Measurements from ENCODE around the gene LGR4. TPM values are rescaled to one million over a fixed set of nuclear protein-coding genes. Genes with fewer than 3 reads are reported as not detected.

LGR4 gene
- total and polyA plus RNA-seq, 7 donors = 11.3 to 44.3 (median 29.9) TPM

GRCh38 chr11:27355575-27356104 is 117.0 kb downstream of the LGR4 start:
- no peaks in the 10 kb centered on the region for H3K36me3 ChIP-seq
- no peak overlapping the region for H3K4me3 ChIP-seq
- 38 to 75% methylated on average over 3 of the region's 3 CpGs for WGBS, 2 donors
- H3K27me3 ChIP-seq = no peaks in the 10 kb centered on the region
- intact Hi-C loops (cut with DNase I) = no loop called here
- H3K4me1 ChIP-seq = no peaks in the 10 kb centered on the region
- TF ChIP-seq EP300 (IDR thresholded peaks at IDR 0.05) (no peak), POLR2AphosphoS5 (IDR thresholded peaks at IDR 0.05) (no peak), CTCF (IDR thresholded peaks at IDR 0.05) (no peak), POLR2A (IDR thresholded peaks at IDR 0.05) (no peak)
- no peaks in the 10 kb centered on the region for H3K9me3 ChIP-seq
- no peak overlapping the region for H3K27ac ChIP-seq
- DNase-seq = no peak

GRCh38 chr11:27354359-27354965 is 118.1 kb downstream of the LGR4 start:
- no peak overlapping the region for H3K4me3 ChIP-seq
- no peaks in the 10 kb centered on the region for H3K27me3 ChIP-seq
- no peaks in the 10 kb centered on the region for H3K9me3 ChIP-seq
- DNase-seq = no peak
- intact Hi-C loops (cut with DNase I) = no loop called here
- no peaks in the 10 kb centered on the region for H3K4me1 ChIP-seq
- TF ChIP-seq POLR2AphosphoS5 (IDR thresholded peaks at IDR 0.05) = no peak
- 29 to 63% methylated on average over 5 of the region's 5 CpGs for WGBS, 2 donors
- no peaks in the 10 kb centered on the region for H3K36me3 ChIP-seq
- no peak overlapping the region for H3K27ac ChIP-seq

- Histone ChIP-seq H3K27ac (no peak overlapping the region), H3K4me1 (peaks cover 0 to 2% (median under 1%) of the 10 kb centered on the region in 4 donors), H3K27me3 (no peaks in the 10 kb centered on the region), H3K9me3 (no peaks in the 10 kb centered on the region), H3K4me3 (no peak overlapping the region), H3K36me3 (no peaks in the 10 kb centered on the region)
- TF ChIP-seq CTCF (IDR thresholded peaks at IDR 0.05) (no peak), POLR2A (IDR thresholded peaks at IDR 0.05) (no peak), POLR2AphosphoS5 (IDR thresholded peaks at IDR 0.05) (no peak), EP300 (IDR thresholded peaks at IDR 0.05) (no peak)
- 95% methylated on average over 2 of the region's 2 CpGs for WGBS, 2 donors
- no peak for DNase-seq
- intact Hi-C loops (cut with DNase I) = no loop called here
Measured at GRCh38 chr11:27353593-27354358, 118.8 kb downstream of the LGR4 start.

GRCh38 chr11:27352781-27353180 is 119.8 kb downstream of the LGR4 start:
- Histone ChIP-seq H3K27me3 (no peaks in the 10 kb centered on the region), H3K27ac (no peak overlapping the region), H3K36me3 (no peaks in the 10 kb centered on the region), H3K4me3 (no peak overlapping the region), H3K4me1 (peaks cover 0 to 12% (median 7%) of the 10 kb centered on the region in 4 donors), H3K9me3 (no peaks in the 10 kb centered on the region)
- DNase-seq = no peak
- WGBS, 2 donors = 89 to 94% methylated on average over 2 of the region's 2 CpGs
- intact Hi-C loops (cut with DNase I) = no loop called here
- TF ChIP-seq EP300 (IDR thresholded peaks at IDR 0.05) (no peak), CTCF (IDR thresholded peaks at IDR 0.05) (no peak), POLR2A (IDR thresholded peaks at IDR 0.05) (no peak), POLR2AphosphoS5 (IDR thresholded peaks at IDR 0.05) (no peak)

GRCh38 chr11:27350511-27350910 is 122.1 kb downstream of the LGR4 start:
- no peaks in the 10 kb centered on the region for H3K9me3 ChIP-seq
- H3K4me1 ChIP-seq = peaks cover 0 to 16% (median 8%) of the 10 kb centered on the region in 4 donors
- intact Hi-C loops (cut with DNase I) = no loop called here
- H3K27me3 ChIP-seq = no peaks in the 10 kb centered on the region
- no peak overlapping the region for H3K4me3 ChIP-seq
- TF ChIP-seq POLR2AphosphoS5 (IDR thresholded peaks at IDR 0.05) = no peak
- no peak for TF ChIP-seq CTCF (IDR thresholded peaks at IDR 0.05)
- TF ChIP-seq POLR2A (IDR thresholded peaks at IDR 0.05) = no peak
- no peak for TF ChIP-seq EP300 (IDR thresholded peaks at IDR 0.05)
- H3K27ac ChIP-seq = no peak overlapping the region
- no peaks in the 10 kb centered on the region for H3K36me3 ChIP-seq
- DNase-seq = no peak
